SK-N-SH (cell line): ENCODE data around the gene NPFFR2. TPM values are rescaled to one million over a fixed set of nuclear protein-coding genes. Genes with fewer than 3 reads are reported as not detected.

Source experiments
- CTCF ChIA-PET: fragments of 300-600, 350-600 bp; formaldehyde crosslinking; extraction: SDS; loops from one replicate; lab custom pipeline; 2021; lab: Yijun Ruan, JAX
- POLR2A ChIA-PET: fragments of 350-600 bp; sonication (Branson Sonifier 250); formaldehyde crosslinking; extraction: SDS; loops from one replicate; lab custom pipeline; 2020; ENCODE audit warnings: antibody characterized with exemption, inconsistent platforms; lab: Yijun Ruan, JAX
- DNase-seq: peaks from one replicate; pipeline ENCODE4 v3.0.0; 2012
- H2AFZ ChIP-seq: fragments of 200-600 bp; sonication (generic); 2 replicates; pipeline ENCODE4 v1.8.1; 2016; ENCODE audit warnings: antibody characterized with exemption, mild to moderate bottlenecking, low read depth
- H3F3A ChIP-seq: fragments of 200-600 bp; sonication (generic); replicated peaks from 2 replicates; pipeline ENCODE3; 2016; ENCODE audit warnings: antibody characterized with exemption, mild to moderate bottlenecking; ENCODE audit not compliant: insufficient read depth
- H3K27ac ChIP-seq, 2 experiments: fragments of 200-500 bp in 1 of 2; fragments of 200-600 bp in 1 of 2; sonication (Bioruptor generic) in 1 of 2; sonication (generic), shearing (Covaris generic) in 1 of 2; 2 replicates each; pipeline versions ENCODE4 v1.5.1 to v1.6.1; 2014 to 2016; ENCODE audit warnings: low read depth in 2 of 2, inconsistent platforms in 1 of 2, low read length in 1 of 2, mild to moderate bottlenecking in 1 of 2, mixed read lengths in 1 of 2
- H3K27me3 ChIP-seq: fragments of 200-600 bp; sonication (generic), shearing (Covaris generic); 2 replicates; pipeline ENCODE4 v1.6.1; 2016; ENCODE audit warnings: mixed run types; ENCODE audit not compliant: insufficient read depth
- H3K36me3 ChIP-seq, 2 experiments: fragments of 200-500 bp in 1 of 2; fragments of 200-600 bp in 1 of 2; sonication (Bioruptor generic) in 1 of 2; sonication (generic) in 1 of 2; replicated peaks in 1 of 2; 2 replicates each; pipeline versions ENCODE3 to v1.5.1; 2014 to 2016; ENCODE audit warnings: low read length in 1 of 2, mild to moderate bottlenecking in 1 of 2; ENCODE audit not compliant: insufficient read depth in 2 of 2, control insufficient read depth in 1 of 2
- H3K4me1 ChIP-seq, 2 experiments: fragments of 200-500 bp in 1 of 2; fragments of 200-600 bp in 1 of 2; sonication (Bioruptor generic) in 1 of 2; sonication (generic), shearing (Covaris generic) in 1 of 2; 2 replicates each; pipeline versions ENCODE4 v1.5.1 to v1.6.1; 2014 to 2016; ENCODE audit warnings: low read depth in 1 of 2, low read length in 1 of 2, mixed run types in 1 of 2; ENCODE audit not compliant: insufficient read depth in 2 of 2, control insufficient read depth in 1 of 2
- H3K4me2 ChIP-seq: fragments of 200-600 bp; sonication (generic), shearing (Covaris generic); 2 replicates; pipeline ENCODE4 v1.6.1; 2017; ENCODE audit warnings: mixed run types
- H3K4me3 ChIP-seq, 2 experiments: fragments of 200-500 bp in 1 of 2; fragments of 200-600 bp in 1 of 2; sonication (Bioruptor generic) in 1 of 2; sonication (generic), shearing (Covaris generic) in 1 of 2; 2 replicates each; pipeline versions ENCODE4 v1.5.1 to v1.8.1; 2014 to 2016; ENCODE audit warnings: low read depth in 2 of 2, inconsistent platforms in 1 of 2, low read length in 1 of 2, mild to moderate bottlenecking in 1 of 2, mixed read lengths in 1 of 2, moderate library complexity in 1 of 2
- H3K79me2 ChIP-seq: fragments of 200-600 bp; sonication (generic); 2 replicates; pipeline ENCODE4 v1.8.1; 2017; ENCODE audit warnings: mild to moderate bottlenecking; ENCODE audit not compliant: insufficient read depth
- H3K9ac ChIP-seq: fragments of 200-600 bp; sonication (generic); 2 replicates; pipeline ENCODE4 v1.6.1; 2017; ENCODE audit warnings: mixed run types
- H3K9me2 ChIP-seq: fragments of 200-600 bp; sonication (generic); 2 replicates; pipeline ENCODE4 v1.6.1; 2017; ENCODE audit warnings: mixed run types
- H3K9me3 ChIP-seq: fragments of 200-600 bp; sonication (generic); 2 replicates; pipeline ENCODE4 v1.6.1; 2017; ENCODE audit warnings: mixed run types, mild to moderate bottlenecking, moderate library complexity
- H4K20me1 ChIP-seq: fragments of 200-600 bp; sonication (generic); 2 replicates; pipeline ENCODE4 v1.6.1; 2017; ENCODE audit warnings: mild to moderate bottlenecking, mixed run types; ENCODE audit not compliant: insufficient read depth
- EP300 ChIP-seq, 2 experiments: IDR thresholded peaks; 2 replicates each; pipeline versions ENCODE4 v1.4.0 to v1.6.1; 2012; ENCODE audit warnings: borderline replicate concordance in 1 of 2, low read depth in 1 of 2, low read length in 1 of 2
- FOSL2 ChIP-seq: IDR thresholded peaks from 2 replicates; pipeline ENCODE4 v1.4.0; 2012; ENCODE audit warnings: low read depth, mild to moderate bottlenecking, moderate library complexity, borderline replicate concordance
- FOXJ3 ChIP-seq: sonication (generic); formaldehyde crosslinking; IDR thresholded peaks from 2 replicates; pipeline ENCODE4 v1.5.1; 2020; ENCODE audit warnings: mild to moderate bottlenecking, missing genetic modification reagents
- FOXM1 ChIP-seq: IDR thresholded peaks from 2 replicates; pipeline ENCODE4 v1.4.0; 2012; ENCODE audit warnings: low read depth, mild to moderate bottlenecking
- GABPA ChIP-seq: IDR thresholded peaks from 2 replicates; pipeline ENCODE4 v1.4.0; 2012; ENCODE audit warnings: low read depth, mild to moderate bottlenecking
- JUND ChIP-seq: IDR thresholded peaks from 2 replicates; pipeline ENCODE4 v1.4.0; 2012
- MEF2A ChIP-seq: IDR thresholded peaks from 2 replicates; pipeline ENCODE4 v1.4.0; 2012; ENCODE audit warnings: low read depth, borderline replicate concordance
- MXI1 ChIP-seq: IDR thresholded peaks from 2 replicates; pipeline ENCODE4 v1.6.1; 2012; ENCODE audit warnings: mild to moderate bottlenecking, low read depth, low read length, improper control_type of control experiment
- NFIC ChIP-seq: IDR thresholded peaks from 2 replicates; pipeline ENCODE4 v1.4.0; 2012; ENCODE audit warnings: borderline replicate concordance
- PBX3 ChIP-seq: IDR thresholded peaks from 2 replicates; pipeline ENCODE4; 2012
- RAD21 ChIP-seq: IDR thresholded peaks from 2 replicates; pipeline ENCODE4 v1.6.1; 2012; ENCODE audit warnings: mild to moderate bottlenecking, low read length
- RCOR1 ChIP-seq: fragments of 150-350 bp; IDR thresholded peaks from 2 replicates; pipeline ENCODE4 v1.6.1; 2017; ENCODE audit warnings: antibody characterized with exemption, low read length
- RFX5 ChIP-seq: IDR thresholded peaks from 2 replicates; pipeline ENCODE4 v1.6.1; 2012; ENCODE audit warnings: mild to moderate bottlenecking, improper control_type of control experiment, low read length
- SIN3A ChIP-seq: IDR thresholded peaks from 2 replicates; pipeline ENCODE4 v1.6.1; 2012; ENCODE audit warnings: low read depth, mild to moderate bottlenecking, low read length, moderate library complexity, borderline replicate concordance
- TAF1 ChIP-seq: IDR thresholded peaks from 2 replicates; pipeline ENCODE4 v1.6.1; 2012; ENCODE audit warnings: low read depth, mild to moderate bottlenecking, low read length, moderate library complexity, borderline replicate concordance
- TCF12 ChIP-seq: IDR thresholded peaks from 2 replicates; pipeline ENCODE4 v1.4.0; 2012
- TEAD4 ChIP-seq: IDR thresholded peaks from 2 replicates; pipeline ENCODE4 v1.4.0; 2012; ENCODE audit warnings: mild to moderate bottlenecking, borderline replicate concordance; ENCODE audit not compliant: insufficient read depth
- USF2 ChIP-seq: fragments of 150-350 bp; IDR thresholded peaks from 2 replicates; pipeline ENCODE4 v1.6.1; 2017; ENCODE audit warnings: antibody characterized with exemption, low read length, low read depth, borderline replicate concordance
- YY1 ChIP-seq: IDR thresholded peaks from 2 replicates; pipeline ENCODE4 v1.4.0; 2012; ENCODE audit warnings: low read depth, mild to moderate bottlenecking
- ZBTB33 ChIP-seq: IDR thresholded peaks from 2 replicates; pipeline ENCODE4 v1.4.0; 2012; ENCODE audit warnings: low read depth, borderline replicate concordance
- WGBS: methylation state at CpG from one replicate; pipeline ENCODE4 v1.1.6; 2017; ENCODE audit warnings: low lambda C conversion rate; 5-methylcytosine and 5-hydroxymethylcytosine counted together
- polyA plus RNA-seq, 3 experiments: library from polyadenylated mRNA; depleted of rRNA; stranded (reverse); fragments of >200 nt; gene quantifications; 2 replicates each; pipeline ENCODE4 v1.2.3, GENCODE V29; 2012
- TF ChIP-seq, protein P1 (sequence below): fragments of 200-600 bp; sonication (generic); IDR thresholded peaks from 2 replicates; pipeline ENCODE4 v1.6.1; 2017; ENCODE audit warnings: antibody characterized with exemption, mild to moderate bottlenecking, moderate library complexity

The NPFFR2 gene
- polyA plus RNA-seq, 1 of the 3 experiments (the other 2 are of a cell fraction): 6.2 TPM

GRCh38 chr4:71995297-71995696 is 36.5 kb upstream of the NPFFR2 start:
- no peak overlapping the region for H3K4me2 ChIP-seq
- no peaks in the 10 kb centered on the region for H3K27me3 ChIP-seq
- no peak overlapping the region for H3K4me3 ChIP-seq
- H3K36me3 ChIP-seq: no peaks in the 10 kb centered on the region
- CTCF ChIA-PET: no interaction called here
- TF ChIP-seq FOSL2: no peak
- TF ChIP-seq, protein P1, sequence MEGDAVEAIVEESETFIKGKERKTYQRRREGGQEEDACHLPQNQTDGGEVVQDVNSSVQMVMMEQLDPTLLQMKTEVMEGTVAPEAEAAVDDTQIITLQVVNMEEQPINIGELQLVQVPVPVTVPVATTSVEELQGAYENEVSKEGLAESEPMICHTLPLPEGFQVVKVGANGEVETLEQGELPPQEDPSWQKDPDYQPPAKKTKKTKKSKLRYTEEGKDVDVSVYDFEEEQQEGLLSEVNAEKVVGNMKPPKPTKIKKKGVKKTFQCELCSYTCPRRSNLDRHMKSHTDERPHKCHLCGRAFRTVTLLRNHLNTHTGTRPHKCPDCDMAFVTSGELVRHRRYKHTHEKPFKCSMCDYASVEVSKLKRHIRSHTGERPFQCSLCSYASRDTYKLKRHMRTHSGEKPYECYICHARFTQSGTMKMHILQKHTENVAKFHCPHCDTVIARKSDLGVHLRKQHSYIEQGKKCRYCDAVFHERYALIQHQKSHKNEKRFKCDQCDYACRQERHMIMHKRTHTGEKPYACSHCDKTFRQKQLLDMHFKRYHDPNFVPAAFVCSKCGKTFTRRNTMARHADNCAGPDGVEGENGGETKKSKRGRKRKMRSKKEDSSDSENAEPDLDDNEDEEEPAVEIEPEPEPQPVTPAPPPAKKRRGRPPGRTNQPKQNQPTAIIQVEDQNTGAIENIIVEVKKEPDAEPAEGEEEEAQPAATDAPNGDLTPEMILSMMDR: no peak
- no peak for TF ChIP-seq RFX5
- TF ChIP-seq TEAD4: no peak
- TF ChIP-seq EP300 (IDR thresholded peaks at IDR 0.05; ENCODE audit: borderline replicate concordance in 1 of 2, low read depth in 1 of 2, low read length in 1 of 2): no peak
- no peak for TF ChIP-seq YY1
- no peak for TF ChIP-seq MXI1
- no peak for TF ChIP-seq SIN3A
- TF ChIP-seq RCOR1: no peak
- no peak for TF ChIP-seq RAD21
- no peak for TF ChIP-seq NFIC
- no peak for TF ChIP-seq USF2
- TF ChIP-seq MEF2A: no peak
- TF ChIP-seq FOXJ3 (CRISPR knock-in tag): no peak
- no peak for DNase-seq
- no peaks in the 10 kb centered on the region for H4K20me1 ChIP-seq
- H3K9me2 ChIP-seq: no peaks in the 10 kb centered on the region
- H3K9ac ChIP-seq: no peak overlapping the region
- 3% methylated on average over 1 of the region's 1 CpG for WGBS
- H3F3A ChIP-seq: no peaks in the 10 kb centered on the region
- no peaks in the 10 kb centered on the region for H3K9me3 ChIP-seq
- H2AFZ ChIP-seq: no peak overlapping the region
- no peaks in the 10 kb centered on the region for H3K4me1 ChIP-seq
- POLR2A ChIA-PET: no interaction called here
- H3K79me2 ChIP-seq: no peaks in the 10 kb centered on the region
- H3K27ac ChIP-seq: no peak overlapping the region

DNA sequence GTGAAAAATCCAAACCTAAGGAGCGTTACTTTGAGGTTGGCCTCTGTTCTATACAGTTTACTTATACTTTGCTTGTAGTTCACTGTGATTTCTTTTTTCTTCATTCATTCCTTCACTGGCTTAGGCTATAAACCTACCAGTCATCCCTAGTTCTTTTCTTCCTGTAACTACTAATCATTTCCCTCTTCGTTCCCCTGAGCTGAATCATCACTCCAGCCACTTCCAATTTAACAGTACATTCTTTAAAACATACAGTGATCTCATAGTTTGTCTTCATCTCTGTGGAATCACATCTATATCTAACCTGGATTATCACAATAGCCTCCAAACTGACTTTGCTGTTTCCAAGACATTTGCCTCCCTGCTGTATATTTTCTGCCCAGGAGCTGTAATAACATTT is 25.2 kb upstream of the NPFFR2 start:
- POLR2A ChIA-PET: no interaction called here
- H3K27ac ChIP-seq: peak overlapping the region in 1 of 2 experiments; percentile 49; a peak in 2 of 4 replicates

More for the DNA sequence above, 25.2 kb upstream of the NPFFR2 start:
- DNase-seq: no peak
- H2AFZ ChIP-seq: no peak overlapping the region
- no peaks in the 10 kb centered on the region for H3K27me3 ChIP-seq
- TF ChIP-seq GABPA (no peak), FOXM1 (no peak), JUND (peak; percentile 86), EP300 (IDR thresholded peaks at IDR 0.05; ENCODE audit: borderline replicate concordance in 1 of 2, low read depth in 1 of 2, low read length in 1 of 2) (peak in 1 of 2 experiments; percentile 46; a peak in 1 of 4 replicates), PBX3 (peak; percentile 90), TCF12 (peak; percentile 66), FOSL2 (peak; percentile 86; the same call in 1 of the 2 replicates), TAF1 (no peak), ZBTB33 (no peak), NFIC (peak; percentile 22; the same call in 1 of the 2 replicates)
- no peaks in the 10 kb centered on the region for H3K36me3 ChIP-seq
- no peak overlapping the region for H3K4me3 ChIP-seq
- H3K9ac ChIP-seq: no peak overlapping the region
- no peaks in the 10 kb centered on the region for H3K9me3 ChIP-seq
- H3F3A ChIP-seq: peaks cover 9% of the 10 kb centered on the region
- peaks cover 0 to 4% of the 10 kb centered on the region in 2 experiments; a peak in 1 of 4 replicates for H3K4me1 ChIP-seq
- no peaks in the 10 kb centered on the region for H3K9me2 ChIP-seq
- CTCF ChIA-PET: no interaction called here
- no peaks in the 10 kb centered on the region for H4K20me1 ChIP-seq
- 0 out of 2 replicates have a peak overlapping the region, but pooled peaks have one; percentile 29 for H3K4me2 ChIP-seq
- WGBS: 5% methylated on average over 2 of the region's 2 CpGs
- H3K79me2 ChIP-seq: no peaks in the 10 kb centered on the region
